ENCODE measurements around the gene SNTG2. TPM values are rescaled to one million over a fixed set of nuclear protein-coding genes. Genes with fewer than 3 reads are reported as not detected.

Gene SNTG2
- total and polyA plus RNA-seq, 4 donors, result not detected

DNA sequence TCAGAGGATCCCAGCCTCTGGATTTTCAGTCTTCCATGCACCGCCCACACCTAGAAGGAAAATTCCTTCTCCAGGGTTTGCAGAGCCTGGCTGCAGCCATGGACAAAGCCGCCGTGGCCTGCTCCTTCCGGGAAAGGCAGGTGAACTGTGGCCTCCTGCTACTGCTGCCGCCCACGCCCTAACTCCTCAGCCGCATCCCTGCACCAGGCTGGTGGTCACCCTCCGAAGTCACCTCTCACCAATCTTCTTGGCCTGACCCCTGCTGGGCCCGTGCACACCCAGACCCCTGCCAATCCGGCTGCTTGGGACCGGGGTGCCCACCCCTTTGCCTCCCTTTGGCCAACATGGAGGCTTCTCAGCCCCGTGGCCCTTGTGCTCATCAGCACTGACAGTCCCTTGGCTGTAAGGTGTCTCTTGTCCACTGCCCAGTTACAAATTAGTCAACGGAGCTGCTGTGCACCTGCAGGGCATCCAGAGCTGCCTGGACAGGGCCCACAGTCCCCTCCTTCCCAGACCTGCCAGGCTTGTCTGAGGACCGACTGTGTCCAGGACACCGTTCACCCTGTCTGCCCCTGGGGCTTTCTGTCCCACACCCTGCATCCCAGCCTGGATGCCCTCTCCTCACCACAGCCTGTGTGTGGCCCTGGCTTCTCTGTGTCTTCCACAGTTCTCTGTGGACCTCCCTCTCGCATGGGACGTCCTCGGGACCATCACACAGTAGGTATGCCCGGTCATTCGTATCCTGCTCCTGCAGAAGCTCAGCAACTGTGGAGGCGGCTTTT, 332.6 kb downstream of the SNTG2 start:
- 73% methylated on average over 21 of the region's 21 CpGs for WGBS
- H3K9ac ChIP-seq (ENCODE audit: low read depth in 1 of 2, low read length in 2 of 2), result no peak overlapping the region

More for the DNA sequence above, 332.6 kb downstream of the SNTG2 start:
- Histone ChIP-seq H3K4me3 (ENCODE audit: low read depth in 1 of 3, low read length in 3 of 3) (no peak overlapping the region), H3K4me1 (ENCODE audit: control insufficient read depth in 4 of 4, insufficient read depth in 4 of 4, low read length in 3 of 4) (no peaks in the 10 kb centered on the region), H3K9me3 (ENCODE audit: control insufficient read depth in 4 of 4, low read length in 3 of 4) (no peaks in the 10 kb centered on the region), H3K27ac (ENCODE audit: low read depth in 1 of 2, low read length in 2 of 2) (no peak overlapping the region), H3K27me3 (ENCODE audit: control insufficient read depth in 4 of 4, insufficient read depth in 4 of 4, low read length in 3 of 4) (no peaks in the 10 kb centered on the region), H3K36me3 (ENCODE audit: control insufficient read depth in 4 of 4, insufficient read depth in 3 of 4, low read depth in 1 of 4, low read length in 3 of 4) (no peaks in the 10 kb centered on the region)
- TF ChIP-seq FOXA2 (IDR thresholded peaks at IDR 0.05), result no peak
- TF ChIP-seq FOXA1 (IDR thresholded peaks at IDR 0.05), result no peak
- TF ChIP-seq YY1 (IDR thresholded peaks at IDR 0.05), result no peak
- TF ChIP-seq HNF4G (IDR thresholded peaks at IDR 0.05), result no peak
- TF ChIP-seq, protein P1, sequence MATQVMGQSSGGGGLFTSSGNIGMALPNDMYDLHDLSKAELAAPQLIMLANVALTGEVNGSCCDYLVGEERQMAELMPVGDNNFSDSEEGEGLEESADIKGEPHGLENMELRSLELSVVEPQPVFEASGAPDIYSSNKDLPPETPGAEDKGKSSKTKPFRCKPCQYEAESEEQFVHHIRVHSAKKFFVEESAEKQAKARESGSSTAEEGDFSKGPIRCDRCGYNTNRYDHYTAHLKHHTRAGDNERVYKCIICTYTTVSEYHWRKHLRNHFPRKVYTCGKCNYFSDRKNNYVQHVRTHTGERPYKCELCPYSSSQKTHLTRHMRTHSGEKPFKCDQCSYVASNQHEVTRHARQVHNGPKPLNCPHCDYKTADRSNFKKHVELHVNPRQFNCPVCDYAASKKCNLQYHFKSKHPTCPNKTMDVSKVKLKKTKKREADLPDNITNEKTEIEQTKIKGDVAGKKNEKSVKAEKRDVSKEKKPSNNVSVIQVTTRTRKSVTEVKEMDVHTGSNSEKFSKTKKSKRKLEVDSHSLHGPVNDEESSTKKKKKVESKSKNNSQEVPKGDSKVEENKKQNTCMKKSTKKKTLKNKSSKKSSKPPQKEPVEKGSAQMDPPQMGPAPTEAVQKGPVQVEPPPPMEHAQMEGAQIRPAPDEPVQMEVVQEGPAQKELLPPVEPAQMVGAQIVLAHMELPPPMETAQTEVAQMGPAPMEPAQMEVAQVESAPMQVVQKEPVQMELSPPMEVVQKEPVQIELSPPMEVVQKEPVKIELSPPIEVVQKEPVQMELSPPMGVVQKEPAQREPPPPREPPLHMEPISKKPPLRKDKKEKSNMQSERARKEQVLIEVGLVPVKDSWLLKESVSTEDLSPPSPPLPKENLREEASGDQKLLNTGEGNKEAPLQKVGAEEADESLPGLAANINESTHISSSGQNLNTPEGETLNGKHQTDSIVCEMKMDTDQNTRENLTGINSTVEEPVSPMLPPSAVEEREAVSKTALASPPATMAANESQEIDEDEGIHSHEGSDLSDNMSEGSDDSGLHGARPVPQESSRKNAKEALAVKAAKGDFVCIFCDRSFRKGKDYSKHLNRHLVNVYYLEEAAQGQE (IDR thresholded peaks at IDR 0.05), result no peak
- TF ChIP-seq SP1 (IDR thresholded peaks at IDR 0.05), result no peak
- no peak for TF ChIP-seq RAD21 (IDR thresholded peaks at IDR 0.05)
- TF ChIP-seq, protein P2, sequence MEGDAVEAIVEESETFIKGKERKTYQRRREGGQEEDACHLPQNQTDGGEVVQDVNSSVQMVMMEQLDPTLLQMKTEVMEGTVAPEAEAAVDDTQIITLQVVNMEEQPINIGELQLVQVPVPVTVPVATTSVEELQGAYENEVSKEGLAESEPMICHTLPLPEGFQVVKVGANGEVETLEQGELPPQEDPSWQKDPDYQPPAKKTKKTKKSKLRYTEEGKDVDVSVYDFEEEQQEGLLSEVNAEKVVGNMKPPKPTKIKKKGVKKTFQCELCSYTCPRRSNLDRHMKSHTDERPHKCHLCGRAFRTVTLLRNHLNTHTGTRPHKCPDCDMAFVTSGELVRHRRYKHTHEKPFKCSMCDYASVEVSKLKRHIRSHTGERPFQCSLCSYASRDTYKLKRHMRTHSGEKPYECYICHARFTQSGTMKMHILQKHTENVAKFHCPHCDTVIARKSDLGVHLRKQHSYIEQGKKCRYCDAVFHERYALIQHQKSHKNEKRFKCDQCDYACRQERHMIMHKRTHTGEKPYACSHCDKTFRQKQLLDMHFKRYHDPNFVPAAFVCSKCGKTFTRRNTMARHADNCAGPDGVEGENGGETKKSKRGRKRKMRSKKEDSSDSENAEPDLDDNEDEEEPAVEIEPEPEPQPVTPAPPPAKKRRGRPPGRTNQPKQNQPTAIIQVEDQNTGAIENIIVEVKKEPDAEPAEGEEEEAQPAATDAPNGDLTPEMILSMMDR (IDR thresholded peaks at IDR 0.05; ENCODE audit: low read depth, low read length, missing input control), result no peak
- TF ChIP-seq JUND (IDR thresholded peaks at IDR 0.05), result no peak
- TF ChIP-seq, protein P3, sequence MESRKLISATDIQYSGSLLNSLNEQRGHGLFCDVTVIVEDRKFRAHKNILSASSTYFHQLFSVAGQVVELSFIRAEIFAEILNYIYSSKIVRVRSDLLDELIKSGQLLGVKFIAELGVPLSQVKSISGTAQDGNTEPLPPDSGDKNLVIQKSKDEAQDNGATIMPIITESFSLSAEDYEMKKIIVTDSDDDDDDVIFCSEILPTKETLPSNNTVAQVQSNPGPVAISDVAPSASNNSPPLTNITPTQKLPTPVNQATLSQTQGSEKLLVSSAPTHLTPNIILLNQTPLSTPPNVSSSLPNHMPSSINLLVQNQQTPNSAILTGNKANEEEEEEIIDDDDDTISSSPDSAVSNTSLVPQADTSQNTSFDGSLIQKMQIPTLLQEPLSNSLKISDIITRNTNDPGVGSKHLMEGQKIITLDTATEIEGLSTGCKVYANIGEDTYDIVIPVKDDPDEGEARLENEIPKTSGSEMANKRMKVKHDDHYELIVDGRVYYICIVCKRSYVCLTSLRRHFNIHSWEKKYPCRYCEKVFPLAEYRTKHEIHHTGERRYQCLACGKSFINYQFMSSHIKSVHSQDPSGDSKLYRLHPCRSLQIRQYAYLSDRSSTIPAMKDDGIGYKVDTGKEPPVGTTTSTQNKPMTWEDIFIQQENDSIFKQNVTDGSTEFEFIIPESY (IDR thresholded peaks at IDR 0.05), result no peak
- no peak for TF ChIP-seq NR2F2 (IDR thresholded peaks at IDR 0.05)
- no peak for TF ChIP-seq TAF1 (conservative IDR thresholded peaks at IDR 0.05)
- TF ChIP-seq, protein P4, sequence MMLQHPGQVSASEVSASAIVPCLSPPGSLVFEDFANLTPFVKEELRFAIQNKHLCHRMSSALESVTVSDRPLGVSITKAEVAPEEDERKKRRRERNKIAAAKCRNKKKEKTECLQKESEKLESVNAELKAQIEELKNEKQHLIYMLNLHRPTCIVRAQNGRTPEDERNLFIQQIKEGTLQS (IDR thresholded peaks at IDR 0.05), result no peak
- no peak for TF ChIP-seq HNF4A (conservative IDR thresholded peaks at IDR 0.05)
- TF ChIP-seq EGR1 (IDR thresholded peaks at IDR 0.05; ENCODE audit: low read depth in 2 of 2), result no peak
- TF ChIP-seq, protein P5, sequence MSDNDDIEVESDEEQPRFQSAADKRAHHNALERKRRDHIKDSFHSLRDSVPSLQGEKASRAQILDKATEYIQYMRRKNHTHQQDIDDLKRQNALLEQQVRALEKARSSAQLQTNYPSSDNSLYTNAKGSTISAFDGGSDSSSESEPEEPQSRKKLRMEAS (IDR thresholded peaks at IDR 0.05), result no peak
- DNase-seq (ENCODE audit: low spot score), result no peak
